ENCODE data around the gene CERS6.

Gene CERS6

GRCh38 chr2:168500516-168500915 lies 44.4 kb downstream of the CERS6 start:
- Histone ChIP-seq H3K27ac (ENCODE audit: extremely low read depth, low read depth, low read length) (no peak overlapping the region), H3K4me3 (ENCODE audit: low read depth, low read length) (no peak overlapping the region), H3K9me3 (ENCODE audit: control insufficient read depth, insufficient read depth, low read depth, low read length) (no peaks in the 10 kb centered on the region), H3K4me1 (ENCODE audit: control insufficient read depth, insufficient read depth, low read length) (no peaks in the 10 kb centered on the region), H3K36me3 (ENCODE audit: control insufficient read depth in 2 of 2, insufficient read depth in 1 of 2, low read length in 2 of 2) (no peaks in the 10 kb centered on the region)
- POLR2A ChIA-PET: no interaction called here
- CTCF ChIA-PET: no interaction called here
- TF ChIP-seq, protein P1, sequence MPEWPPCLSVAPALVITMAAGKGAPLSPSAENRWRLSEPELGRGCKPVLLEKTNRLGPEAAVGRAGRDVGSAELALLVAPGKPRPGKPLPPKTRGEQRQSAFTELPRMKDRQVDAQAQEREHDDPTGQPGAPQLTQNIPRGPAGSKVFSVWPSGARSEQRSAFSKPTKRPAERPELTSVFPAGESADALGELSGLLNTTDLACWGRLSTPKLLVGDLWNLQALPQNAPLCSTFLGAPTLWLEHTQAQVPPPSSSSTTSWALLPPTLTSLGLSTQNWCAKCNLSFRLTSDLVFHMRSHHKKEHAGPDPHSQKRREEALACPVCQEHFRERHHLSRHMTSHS (tag by site-specific recombination; IDR thresholded peaks at IDR 0.05): no peak
- TF ChIP-seq ZNF777 (tag by site-specific recombination; IDR thresholded peaks at IDR 0.05; ENCODE audit: borderline replicate concordance) (no peak), ZNF350 (tag by site-specific recombination; IDR thresholded peaks at IDR 0.05) (no peak), MZF1 (tag by site-specific recombination; IDR thresholded peaks at IDR 0.05; ENCODE audit: borderline replicate concordance) (no peak)

- Histone ChIP-seq H3K9me3 (ENCODE audit: control insufficient read depth, insufficient read depth, low read depth, low read length) (no peaks in the 10 kb centered on the region), H3K27ac (ENCODE audit: extremely low read depth, low read depth, low read length) (no peak overlapping the region), H3K4me1 (ENCODE audit: control insufficient read depth, insufficient read depth, low read length) (no peaks in the 10 kb centered on the region), H3K36me3 (ENCODE audit: control insufficient read depth in 2 of 2, insufficient read depth in 1 of 2, low read length in 2 of 2) (no peaks in the 10 kb centered on the region), H3K4me3 (ENCODE audit: low read depth, low read length) (no peak overlapping the region)
- no peak for TF ChIP-seq ZNF394 (tag by site-specific recombination; IDR thresholded peaks at IDR 0.05; ENCODE audit: borderline replicate concordance)
- TF ChIP-seq, protein P2, sequence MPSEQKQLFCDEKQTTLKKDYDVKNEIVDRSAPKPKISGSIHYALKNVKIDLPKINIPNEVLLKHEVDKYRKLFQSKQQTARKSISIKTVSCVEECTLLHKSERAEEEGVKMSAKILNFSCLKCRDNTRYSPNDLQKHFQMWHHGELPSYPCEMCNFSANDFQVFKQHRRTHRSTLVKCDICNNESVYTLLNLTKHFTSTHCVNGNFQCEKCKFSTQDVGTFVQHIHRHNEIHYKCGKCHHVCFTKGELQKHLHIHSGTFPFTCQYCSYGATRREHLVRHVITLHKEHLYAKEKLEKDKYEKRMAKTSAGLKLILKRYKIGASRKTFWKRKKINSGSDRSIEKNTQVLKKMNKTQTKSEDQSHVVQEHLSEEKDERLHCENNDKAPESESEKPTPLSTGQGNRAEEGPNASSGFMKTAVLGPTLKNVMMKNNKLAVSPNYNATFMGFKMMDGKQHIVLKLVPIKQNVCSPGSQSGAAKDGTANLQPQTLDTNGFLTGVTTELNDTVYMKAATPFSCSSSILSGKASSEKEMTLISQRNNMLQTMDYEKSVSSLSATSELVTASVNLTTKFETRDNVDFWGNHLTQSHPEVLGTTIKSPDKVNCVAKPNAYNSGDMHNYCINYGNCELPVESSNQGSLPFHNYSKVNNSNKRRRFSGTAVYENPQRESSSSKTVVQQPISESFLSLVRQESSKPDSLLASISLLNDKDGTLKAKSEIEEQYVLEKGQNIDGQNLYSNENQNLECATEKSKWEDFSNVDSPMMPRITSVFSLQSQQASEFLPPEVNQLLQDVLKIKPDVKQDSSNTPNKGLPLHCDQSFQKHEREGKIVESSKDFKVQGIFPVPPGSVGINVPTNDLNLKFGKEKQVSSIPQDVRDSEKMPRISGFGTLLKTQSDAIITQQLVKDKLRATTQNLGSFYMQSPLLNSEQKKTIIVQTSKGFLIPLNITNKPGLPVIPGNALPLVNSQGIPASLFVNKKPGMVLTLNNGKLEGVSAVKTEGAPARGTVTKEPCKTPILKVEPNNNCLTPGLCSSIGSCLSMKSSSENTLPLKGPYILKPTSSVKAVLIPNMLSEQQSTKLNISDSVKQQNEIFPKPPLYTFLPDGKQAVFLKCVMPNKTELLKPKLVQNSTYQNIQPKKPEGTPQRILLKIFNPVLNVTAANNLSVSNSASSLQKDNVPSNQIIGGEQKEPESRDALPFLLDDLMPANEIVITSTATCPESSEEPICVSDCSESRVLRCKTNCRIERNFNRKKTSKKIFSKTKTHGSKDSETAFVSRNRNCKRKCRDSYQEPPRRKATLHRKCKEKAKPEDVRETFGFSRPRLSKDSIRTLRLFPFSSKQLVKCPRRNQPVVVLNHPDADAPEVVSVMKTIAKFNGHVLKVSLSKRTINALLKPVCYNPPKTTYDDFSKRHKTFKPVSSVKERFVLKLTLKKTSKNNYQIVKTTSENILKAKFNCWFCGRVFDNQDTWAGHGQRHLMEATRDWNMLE (tag by site-specific recombination; conservative IDR thresholded peaks at IDR 0.05; ENCODE audit: low read depth): no peak
- TF ChIP-seq, protein P3, sequence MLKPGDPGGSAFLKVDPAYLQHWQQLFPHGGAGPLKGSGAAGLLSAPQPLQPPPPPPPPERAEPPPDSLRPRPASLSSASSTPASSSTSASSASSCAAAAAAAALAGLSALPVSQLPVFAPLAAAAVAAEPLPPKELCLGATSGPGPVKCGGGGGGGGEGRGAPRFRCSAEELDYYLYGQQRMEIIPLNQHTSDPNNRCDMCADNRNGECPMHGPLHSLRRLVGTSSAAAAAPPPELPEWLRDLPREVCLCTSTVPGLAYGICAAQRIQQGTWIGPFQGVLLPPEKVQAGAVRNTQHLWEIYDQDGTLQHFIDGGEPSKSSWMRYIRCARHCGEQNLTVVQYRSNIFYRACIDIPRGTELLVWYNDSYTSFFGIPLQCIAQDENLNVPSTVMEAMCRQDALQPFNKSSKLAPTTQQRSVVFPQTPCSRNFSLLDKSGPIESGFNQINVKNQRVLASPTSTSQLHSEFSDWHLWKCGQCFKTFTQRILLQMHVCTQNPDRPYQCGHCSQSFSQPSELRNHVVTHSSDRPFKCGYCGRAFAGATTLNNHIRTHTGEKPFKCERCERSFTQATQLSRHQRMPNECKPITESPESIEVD (tag by site-specific recombination; IDR thresholded peaks at IDR 0.05): no peak
- no peak for TF ChIP-seq ZNF239 (tag by site-specific recombination; IDR thresholded peaks at IDR 0.05)
- TF ChIP-seq ZSCAN30 (tag by site-specific recombination; IDR thresholded peaks at IDR 0.05): no peak
- TF ChIP-seq REPIN1 (tag by site-specific recombination; IDR thresholded peaks at IDR 0.05; ENCODE audit: low read depth): no peak
- TF ChIP-seq ZNF280D (tag by site-specific recombination; IDR thresholded peaks at IDR 0.05): no peak
- TF ChIP-seq YY2 (tag by site-specific recombination; IDR thresholded peaks at IDR 0.05): no peak
- no peak for TF ChIP-seq ZNF184 (tag by site-specific recombination; IDR thresholded peaks at IDR 0.05)
- no peak for TF ChIP-seq PRDM1 (tag by site-specific recombination; IDR thresholded peaks at IDR 0.05)
- no peak for TF ChIP-seq ZNF585B (tag by site-specific recombination; IDR thresholded peaks at IDR 0.05)
- TF ChIP-seq OSR2 (tag by site-specific recombination; IDR thresholded peaks at IDR 0.05): no peak
- no peak for TF ChIP-seq TRIM28 (IDR thresholded peaks at IDR 0.05; ENCODE audit: borderline replicate concordance, low read length)
- TF ChIP-seq ZFP41 (tag by site-specific recombination; IDR thresholded peaks at IDR 0.05; ENCODE audit: borderline replicate concordance): no peak
- TF ChIP-seq ZNF354C (tag by site-specific recombination; IDR thresholded peaks at IDR 0.05; ENCODE audit: borderline replicate concordance, low read depth): no peak
- ChIA-PET CTCF (no interaction called here), POLR2A (no interaction called here)
These were observed 45.5 kb downstream of the CERS6 start for GRCh38 chr2:168501466-168502065.
